Measurements from ENCODE around the gene SMTNL2.

The SMTNL2 gene

GRCh38 chr17:4584101-4584916 lies at the start of gene SMTNL2:
Gene SMTNL2, plus strand, starts transcription at chr17:4584529. Its CDS starts 77 bp downstream, at chr17:4584606.
- DNase-seq (ENCODE audit: low read depth in 2 of 2), result peak in 1 of 2 donors; percentile 8

- DNase-seq (ENCODE audit: low read depth in 2 of 2), result no peak
These were observed 49.2 kb upstream of the SMTNL2 start for GRCh38 chr17:4534928-4535666.

- DNase-seq (ENCODE audit: low read depth in 2 of 2), result no peak
These were observed 48.6 kb upstream of the SMTNL2 start for GRCh38 chr17:4535667-4536258.

GRCh38 chr17:4536259-4536741 lies 48.0 kb upstream of the SMTNL2 start:
- no peak for DNase-seq (ENCODE audit: low read depth in 2 of 2)

- DNase-seq (ENCODE audit: low read depth in 2 of 2), result no peak
These were observed 47.5 kb upstream of the SMTNL2 start for GRCh38 chr17:4536742-4537411.

- DNase-seq (ENCODE audit: low read depth in 2 of 2), result no peak
These were observed 46.7 kb upstream of the SMTNL2 start for GRCh38 chr17:4537451-4538235.

GRCh38 chr17:4538236-4539002 lies 45.9 kb upstream of the SMTNL2 start:
- DNase-seq (ENCODE audit: low read depth in 2 of 2), result no peak

GRCh38 chr17:4539025-4539424 lies 45.3 kb upstream of the SMTNL2 start:
- no peak for DNase-seq (ENCODE audit: low read depth in 2 of 2)

GRCh38 chr17:4539576-4540223 lies 44.6 kb upstream of the SMTNL2 start:
- no peak for DNase-seq (ENCODE audit: low read depth in 2 of 2)

- no peak for DNase-seq (ENCODE audit: low read depth in 2 of 2)
These were observed 44.1 kb upstream of the SMTNL2 start for GRCh38 chr17:4540224-4540651.

GRCh38 chr17:4540687-4541327 lies 43.5 kb upstream of the SMTNL2 start:
- no peak for DNase-seq (ENCODE audit: low read depth in 2 of 2)

GRCh38 chr17:4541328-4542002 lies 42.9 kb upstream of the SMTNL2 start:
- DNase-seq (ENCODE audit: low read depth in 2 of 2), result no peak

- DNase-seq (ENCODE audit: low read depth in 2 of 2), result no peak
These were observed 42.2 kb upstream of the SMTNL2 start for GRCh38 chr17:4542003-4542725.

GRCh38 chr17:4542726-4543191 lies 41.6 kb upstream of the SMTNL2 start:
- no peak for DNase-seq (ENCODE audit: low read depth in 2 of 2)

- DNase-seq (ENCODE audit: low read depth in 2 of 2), result no peak
These were observed 40.7 kb upstream of the SMTNL2 start for GRCh38 chr17:4543557-4544026.

GRCh38 chr17:4544135-4544950 lies 40.0 kb upstream of the SMTNL2 start:
- DNase-seq (ENCODE audit: low read depth in 2 of 2), result no peak

- no peak for DNase-seq (ENCODE audit: low read depth in 2 of 2)
These were observed 39.4 kb upstream of the SMTNL2 start for GRCh38 chr17:4544951-4545216.
